ENCODE measurements around the gene GPR137C.

GPR137C gene

GRCh38 chr14:52683985-52684520 is 131.4 kb downstream of the GPR137C start:
- no peak for DNase-seq (ENCODE audit: low spot score)

- DNase-seq (ENCODE audit: low spot score): no peak
Measured at GRCh38 chr14:52686176-52686575, 133.5 kb downstream of the GPR137C start.

Measured in Ammon's horn (tissue), 1 donor.